Activated CD4-positive, alpha-beta memory T cell treated with anti-CD3 and anti-CD28 coated beads for 36 hours (primary cell): ENCODE data around the gene GOLT1A. TPM values are rescaled to one million over a fixed set of nuclear protein-coding genes. Genes with fewer than 3 reads are reported as not detected.

Source experiments
- CTCF ChIA-PET: fragments of 350-600 bp; sonication (Branson Sonifier 250); formaldehyde crosslinking; loops from one replicate; lab custom pipeline; 2021; ENCODE audit warnings: antibody characterized with exemption, inconsistent platforms; lab: Charles Lee
- POLR2A ChIA-PET: fragments of 350-600 bp; sonication (Branson Sonifier 250); formaldehyde crosslinking; loops from one replicate; lab custom pipeline; 2021; ENCODE audit warnings: antibody characterized with exemption; lab: Charles Lee
- DNase-seq: peaks from one replicate; pipeline ENCODE4 v3.0.0-alpha.2; 2020
- H3K27ac Mint-ChIP-seq: one replicate; pipeline ENCODE4 v1.8.0; 2021; ENCODE audit warnings: mixed read lengths
- H3K27me3 Mint-ChIP-seq: one replicate; pipeline ENCODE4 v1.8.0; 2021; ENCODE audit warnings: mixed read lengths
- H3K36me3 Mint-ChIP-seq: one replicate; pipeline ENCODE4 v1.8.0; 2021; ENCODE audit warnings: mixed read lengths
- H3K4me1 Mint-ChIP-seq: one replicate; pipeline ENCODE4 v1.8.0; 2021; ENCODE audit warnings: low read depth, mixed read lengths
- H3K4me3 Mint-ChIP-seq: one replicate; pipeline ENCODE4 v1.8.0; 2021; ENCODE audit warnings: mild to moderate bottlenecking, mixed read lengths
- H3K9me3 Mint-ChIP-seq: one replicate; pipeline ENCODE4 v1.8.0; 2021; ENCODE audit warnings: mixed read lengths
- intact Hi-C: fragments of 100-400 bp; cut with micrococcal nuclease; formaldehyde crosslinking; loops from one replicate; pipeline ENCODE4 v1.15.1; 2023
- total RNA-seq, 2 experiments: library from RNA; stranded (reverse); gene quantifications; one replicate each; pipeline ENCODE4 v1.2.3, GENCODE V29; 2021

Gene GOLT1A
- total RNA-seq, 2 experiments from 2014 or later = 0.27 TPM; not detected in 1

DNA sequence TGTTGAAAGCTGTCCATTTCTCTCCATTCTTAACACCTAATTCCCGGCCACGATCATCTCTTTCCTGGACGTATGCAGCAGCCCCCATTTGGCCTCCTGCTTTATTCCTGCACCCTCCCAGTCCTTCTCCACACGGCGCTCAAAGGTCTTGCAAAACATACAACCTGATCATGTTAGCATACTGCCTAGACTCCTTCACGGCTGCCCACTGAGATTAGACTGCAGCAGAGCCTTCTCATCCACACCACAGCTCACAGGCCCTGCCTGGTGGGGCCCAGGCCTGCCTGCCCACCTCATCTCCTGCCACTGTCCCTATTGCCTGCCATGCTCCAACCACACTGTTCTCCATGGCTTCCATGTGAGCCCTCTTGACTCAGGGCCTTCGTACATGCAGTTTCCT is 2.7 kb downstream of the GOLT1A start:
- ChIA-PET POLR2A (no interaction called here), CTCF (interaction anchor here (1.1 to 2.7 kb wide), 3 partner anchors 48 to 152 kb away, joined by 3 to 13 read pairs (median 10); no protein-coding TSS in a partner anchor)
- Mint-ChIP-seq H3K36me3 (no peaks in the 10 kb centered on the region), H3K27me3 (peaks cover 17% of the 10 kb centered on the region), H3K9me3 (no peaks in the 10 kb centered on the region), H3K27ac (no peak overlapping the region), H3K4me3 (no peak overlapping the region), H3K4me1 (peaks cover 8% of the 10 kb centered on the region)
- intact Hi-C loops = loop anchor here (5.0 kb wide), 1 partner anchor 291 kb away; no protein-coding TSS in a partner anchor
- no peak for DNase-seq

DNA sequence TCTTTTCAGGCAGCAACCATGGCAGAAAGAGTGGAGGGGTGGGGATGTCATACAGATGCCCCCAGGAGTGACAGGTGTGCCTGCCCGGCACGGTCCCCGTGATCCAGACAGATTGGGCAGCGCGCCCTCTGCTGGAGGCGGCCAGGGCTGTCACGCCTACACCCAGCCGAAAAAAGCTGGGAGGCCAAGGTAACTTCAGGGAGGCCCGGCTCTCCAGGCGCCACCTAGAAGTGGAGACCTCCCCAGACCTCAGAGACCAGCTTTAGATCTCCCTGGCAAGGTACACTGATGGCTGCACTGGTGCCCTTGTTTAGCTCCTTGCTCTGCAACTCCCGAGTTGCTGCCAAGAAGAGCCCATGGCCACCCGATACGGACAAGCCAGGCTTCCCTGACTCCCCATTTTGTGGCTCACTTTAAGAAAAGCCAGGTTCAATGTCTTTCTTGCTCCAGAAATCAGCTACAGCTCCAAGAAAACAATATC is 6.6 kb downstream of the GOLT1A start:
- peaks cover 5% of the 10 kb centered on the region for H3K4me1 Mint-ChIP-seq
- POLR2A ChIA-PET = no interaction called here
- CTCF ChIA-PET = interaction anchor here (0.6 to 3.3 kb wide), 40 partner anchors 9 to 1393 kb away, joined by 3 to 70 read pairs (median 4); partner anchors contain the start of genes ETNK2, KISS1 and REN
- intact Hi-C loops = loop anchor here (1.0 to 5.0 kb wide), 3 partner anchors 45 to 345 kb away; partner anchors contain the start of gene SNRPE
- no peak overlapping the region for H3K27ac Mint-ChIP-seq
- no peak overlapping the region for H3K4me3 Mint-ChIP-seq
- H3K9me3 Mint-ChIP-seq = no peaks in the 10 kb centered on the region
- H3K27me3 Mint-ChIP-seq = peaks cover 32% of the 10 kb centered on the region
- DNase-seq = peak; percentile 81
- no peaks in the 10 kb centered on the region for H3K36me3 Mint-ChIP-seq

- H3K9me3 Mint-ChIP-seq = no peaks in the 10 kb centered on the region
- intact Hi-C loops = loop anchor here (2.0 to 5.0 kb wide), 2 partner anchors 157 to 344 kb away; partner anchors contain the start of gene SNRPE
- DNase-seq = no peak
- no peaks in the 10 kb centered on the region for H3K36me3 Mint-ChIP-seq
- H3K27me3 Mint-ChIP-seq = peaks cover 32% of the 10 kb centered on the region
- CTCF ChIA-PET = interaction anchor here (0.7 to 3.3 kb wide), 25 partner anchors 8 to 347 kb away, joined by 3 to 70 read pairs (median 4); partner anchors contain the start of gene REN
- POLR2A ChIA-PET = no interaction called here
- no peak overlapping the region for H3K27ac Mint-ChIP-seq
- H3K4me1 Mint-ChIP-seq = peaks cover 5% of the 10 kb centered on the region
- no peak overlapping the region for H3K4me3 Mint-ChIP-seq
These were observed 7.7 kb downstream of the GOLT1A start for GRCh38 chr1:204206121-204206520.

GRCh38 chr1:204205486-204205885 is 8.3 kb downstream of the GOLT1A start:
- Mint-ChIP-seq H3K9me3 (no peaks in the 10 kb centered on the region), H3K36me3 (no peaks in the 10 kb centered on the region), H3K27ac (no peak overlapping the region), H3K27me3 (peaks cover 32% of the 10 kb centered on the region), H3K4me3 (no peak overlapping the region), H3K4me1 (peaks cover 5% of the 10 kb centered on the region)
- intact Hi-C loops = loop anchor here (5.0 kb wide), 1 partner anchor 343 kb away; the partner anchor contains the start of gene SNRPE
- no peak for DNase-seq
- POLR2A ChIA-PET = no interaction called here
- CTCF ChIA-PET = interaction anchor here (0.8 to 3.3 kb wide), 17 partner anchors 8 to 193 kb away, joined by 3 to 70 read pairs (median 6); partner anchors contain the start of gene REN

DNA sequence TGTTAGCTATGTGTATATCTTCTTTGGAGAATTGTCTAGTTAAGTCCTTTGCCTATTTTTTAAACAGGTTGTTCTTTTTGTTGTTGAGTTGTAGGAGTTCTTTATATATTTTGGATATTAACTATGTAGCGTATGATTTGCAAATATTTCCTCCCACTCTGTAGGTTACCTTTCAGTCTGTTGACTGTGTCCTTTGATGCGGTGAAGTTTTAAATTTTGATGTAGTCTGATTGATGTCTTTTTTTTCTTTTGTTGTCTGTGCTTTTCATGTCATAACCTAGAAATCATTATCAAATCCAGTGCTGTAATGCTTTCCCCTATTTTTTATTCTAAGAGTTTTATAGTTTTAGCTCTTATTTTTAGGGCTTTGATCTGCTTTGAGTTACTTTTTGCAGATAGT is 8.8 kb downstream of the GOLT1A start:
- intact Hi-C loops = loop anchor here (5.0 kb wide), 1 partner anchor 343 kb away; the partner anchor contains the start of gene SNRPE
- Mint-ChIP-seq H3K27me3 (peaks cover 31% of the 10 kb centered on the region), H3K9me3 (no peaks in the 10 kb centered on the region), H3K4me3 (no peak overlapping the region), H3K27ac (no peak overlapping the region), H3K4me1 (peaks cover 5% of the 10 kb centered on the region), H3K36me3 (no peaks in the 10 kb centered on the region)
- POLR2A ChIA-PET = no interaction called here
- DNase-seq = no peak
- CTCF ChIA-PET = interaction anchor here (1.4 to 3.3 kb wide), 6 partner anchors 12 to 158 kb away, joined by 3 to 70 read pairs (median 32); partner anchors contain the start of gene REN

GRCh38 chr1:204203206-204203767 is 10.5 kb downstream of the GOLT1A start:
- Mint-ChIP-seq H3K27ac (no peak overlapping the region), H3K36me3 (no peaks in the 10 kb centered on the region), H3K9me3 (no peaks in the 10 kb centered on the region), H3K4me1 (peaks cover 5% of the 10 kb centered on the region), H3K4me3 (no peak overlapping the region), H3K27me3 (peaks cover 29% of the 10 kb centered on the region)
- DNase-seq = no peak
- ChIA-PET CTCF (interaction anchor here (1.2 kb wide), 1 partner anchor 41 kb away, joined by 4 read pairs; no protein-coding TSS in a partner anchor), POLR2A (no interaction called here)
- intact Hi-C loops = no loop called here

- intact Hi-C loops = no loop called here
- Mint-ChIP-seq H3K27ac (no peak overlapping the region), H3K4me3 (no peak overlapping the region), H3K27me3 (peaks cover 27% of the 10 kb centered on the region), H3K36me3 (no peaks in the 10 kb centered on the region), H3K9me3 (no peaks in the 10 kb centered on the region), H3K4me1 (peaks cover 5% of the 10 kb centered on the region)
- ChIA-PET POLR2A (no interaction called here), CTCF (no interaction called here)
- DNase-seq = no peak
These were observed 11.3 kb downstream of the GOLT1A start for GRCh38 chr1:204202481-204202880.

DNA sequence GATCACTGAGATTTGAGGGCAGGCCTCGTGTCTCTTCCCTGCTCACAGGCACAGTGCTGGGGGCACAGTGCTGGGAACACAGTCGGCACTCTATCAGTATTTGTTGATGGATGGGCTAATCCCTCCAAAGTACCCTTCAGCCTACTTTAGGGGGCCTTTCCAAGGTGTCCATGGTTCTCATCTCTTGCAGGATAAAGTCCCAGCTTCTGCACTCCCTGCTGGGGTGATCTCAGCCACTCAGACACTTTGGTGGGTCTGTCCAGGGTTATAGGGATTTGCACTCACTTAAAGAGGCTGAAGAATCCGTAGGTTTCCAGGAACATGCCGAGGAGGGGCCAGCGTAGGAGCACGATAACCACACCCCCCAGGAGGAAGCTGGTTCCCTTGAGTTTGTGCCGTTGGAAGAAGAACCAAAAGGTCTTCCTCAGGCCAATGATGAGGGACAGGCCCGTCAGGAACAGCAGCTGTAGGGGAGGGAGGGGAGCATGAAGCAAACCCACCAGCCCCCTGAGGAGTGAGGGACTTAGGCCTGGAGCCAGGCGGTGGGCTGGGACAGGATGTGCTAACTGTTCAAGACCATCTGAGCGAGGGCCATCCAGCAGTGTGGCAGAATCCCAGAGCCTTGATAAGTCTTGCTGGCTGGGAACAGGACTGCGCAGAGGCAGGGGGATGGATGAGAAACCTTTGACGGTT is 12.3 kb downstream of the GOLT1A start:
- POLR2A ChIA-PET = no interaction called here
- CTCF ChIA-PET = interaction anchor here (1.5 kb wide), 1 partner anchor 39 kb away, joined by 3 read pairs; no protein-coding TSS in a partner anchor
- no peak overlapping the region for H3K4me3 Mint-ChIP-seq
- no peaks in the 10 kb centered on the region for H3K9me3 Mint-ChIP-seq
- intact Hi-C loops = no loop called here
- DNase-seq = no peak
- peaks cover 21% of the 10 kb centered on the region for H3K27me3 Mint-ChIP-seq
- H3K27ac Mint-ChIP-seq = no peak overlapping the region
- no peaks in the 10 kb centered on the region for H3K36me3 Mint-ChIP-seq
- H3K4me1 Mint-ChIP-seq = no peaks in the 10 kb centered on the region

DNA sequence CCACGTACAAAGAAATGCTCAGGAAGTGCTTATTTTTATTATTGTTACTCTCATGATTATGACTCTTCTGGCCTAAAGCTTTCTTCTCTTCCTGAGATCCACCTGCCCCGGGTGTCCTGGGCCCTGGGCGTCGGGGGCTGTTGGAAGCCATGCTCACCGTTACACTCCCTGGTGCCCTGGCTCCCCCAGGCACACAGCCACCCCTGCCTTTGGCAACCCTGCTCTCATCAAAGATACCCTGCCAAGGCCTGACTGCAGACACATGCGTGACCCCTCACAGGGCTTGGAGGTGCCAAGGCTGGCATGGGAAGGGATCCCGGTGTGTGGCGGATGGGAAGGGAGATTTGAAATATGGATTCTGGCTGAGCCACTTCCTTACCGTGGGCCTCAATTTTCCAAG is 14.2 kb downstream of the GOLT1A start:
- CTCF ChIA-PET = no interaction called here
- Mint-ChIP-seq H3K4me3 (no peak overlapping the region), H3K9me3 (no peaks in the 10 kb centered on the region), H3K4me1 (no peaks in the 10 kb centered on the region), H3K27me3 (peaks cover 12% of the 10 kb centered on the region), H3K27ac (no peak overlapping the region), H3K36me3 (no peaks in the 10 kb centered on the region)
- no peak for DNase-seq
- intact Hi-C loops = no loop called here
- POLR2A ChIA-PET = no interaction called here

GRCh38 chr1:204198348-204199340 is 15.1 kb downstream of the GOLT1A start:
- ChIA-PET POLR2A (no interaction called here), CTCF (interaction anchor here (0.6 to 2.8 kb wide), 4 partner anchors 8 to 200 kb away, joined by 3 to 23 read pairs (median 3); no protein-coding TSS in a partner anchor)
- H3K36me3 Mint-ChIP-seq = no peaks in the 10 kb centered on the region
- peaks cover 8% of the 10 kb centered on the region for H3K27me3 Mint-ChIP-seq
- intact Hi-C loops = no loop called here
- no peak overlapping the region for H3K4me3 Mint-ChIP-seq
- H3K9me3 Mint-ChIP-seq = no peaks in the 10 kb centered on the region
- H3K27ac Mint-ChIP-seq = no peak overlapping the region
- no peaks in the 10 kb centered on the region for H3K4me1 Mint-ChIP-seq
- no peak for DNase-seq

DNA sequence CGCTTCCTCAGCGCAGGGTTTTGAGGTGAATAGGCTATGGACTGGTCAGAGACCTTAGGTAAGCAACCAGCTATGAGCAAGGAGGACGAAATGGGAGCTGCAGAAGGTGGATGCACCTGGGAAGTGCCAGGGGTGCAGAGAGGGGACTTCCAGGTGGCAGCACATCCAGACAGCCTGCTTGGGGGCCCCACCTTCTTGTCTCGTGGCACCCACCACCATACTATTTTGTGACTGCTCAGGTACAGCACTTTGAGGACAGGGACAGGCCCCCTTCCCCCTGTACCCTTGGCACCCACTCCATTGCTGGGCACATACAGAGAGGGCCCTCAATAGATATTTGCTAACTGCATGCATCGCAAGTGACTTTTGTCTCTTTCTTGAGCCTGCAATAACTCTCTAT is 16.7 kb downstream of the GOLT1A start:
- ChIA-PET POLR2A (no interaction called here), CTCF (interaction anchor here (2.8 kb wide), 1 partner anchor 10 kb away, joined by 23 read pairs; no protein-coding TSS in a partner anchor)
- H3K27me3 Mint-ChIP-seq = peaks cover 6% of the 10 kb centered on the region
- H3K27ac Mint-ChIP-seq = no peak overlapping the region
- intact Hi-C loops = no loop called here
- H3K36me3 Mint-ChIP-seq = no peaks in the 10 kb centered on the region
- DNase-seq = no peak
- no peaks in the 10 kb centered on the region for H3K4me1 Mint-ChIP-seq
- no peaks in the 10 kb centered on the region for H3K9me3 Mint-ChIP-seq
- no peak overlapping the region for H3K4me3 Mint-ChIP-seq
